ENCODE results near the gene ENTPD6.

The ENTPD6 gene

GRCh38 chr20:25223179-25223661 is 27.7 kb downstream of the ENTPD6 start (continued):
- TF ChIP-seq ZNF37A (tag by site-specific recombination; IDR thresholded peaks at IDR 0.05) (no peak), ZBTB11 (tag by site-specific recombination; conservative IDR thresholded peaks at IDR 0.05; ENCODE audit: low read depth) (no peak), BCL6B (tag by site-specific recombination; IDR thresholded peaks at IDR 0.05) (no peak), ZNF558 (tag by site-specific recombination; IDR thresholded peaks at IDR 0.05) (no peak), ZNF214 (tag by site-specific recombination; IDR thresholded peaks at IDR 0.05; ENCODE audit: borderline replicate concordance) (no peak), ZBTB7A (tag by site-specific recombination; IDR thresholded peaks at IDR 0.05; ENCODE audit: low read depth) (no peak), ZBTB20 (tag by site-specific recombination; IDR thresholded peaks at IDR 0.05) (0 out of 2 replicates have a peak, but pooled peaks have one; percentile 36), GFI1B (tag by site-specific recombination; IDR thresholded peaks at IDR 0.05) (no peak), ZNF626 (tag by site-specific recombination; IDR thresholded peaks at IDR 0.05) (no peak), OSR2 (tag by site-specific recombination; IDR thresholded peaks at IDR 0.05) (peak; percentile 66), FEZF1 (tag by site-specific recombination; IDR thresholded peaks at IDR 0.05) (peak; percentile 76), KLF16 (tag by site-specific recombination; IDR thresholded peaks at IDR 0.05) (no peak), ZNF114 (tag by site-specific recombination; IDR thresholded peaks at IDR 0.05) (no peak), HOXC10 (CRISPR knock-in tag; IDR thresholded peaks at IDR 0.05) (no peak), ZNF146 (tag by site-specific recombination; IDR thresholded peaks at IDR 0.05) (no peak), ZNF580 (tag by site-specific recombination; IDR thresholded peaks at IDR 0.05) (no peak), SCRT1 (tag by site-specific recombination; IDR thresholded peaks at IDR 0.05; ENCODE audit: borderline replicate concordance) (no peak), YY1 (tag by site-specific recombination; IDR thresholded peaks at IDR 0.05) (no peak), ZNF248 (tag by site-specific recombination; IDR thresholded peaks at IDR 0.05) (no peak), REPIN1 (tag by site-specific recombination; IDR thresholded peaks at IDR 0.05; ENCODE audit: low read depth) (no peak), ZNF423 (tag by site-specific recombination; IDR thresholded peaks at IDR 0.05) (no peak), ZBTB8A (tag by site-specific recombination; IDR thresholded peaks at IDR 0.05) (no peak), ZNF776 (tag by site-specific recombination; IDR thresholded peaks at IDR 0.05; ENCODE audit: borderline replicate concordance) (no peak), ZNF658 (tag by site-specific recombination; IDR thresholded peaks at IDR 0.05) (no peak), ZNF24 (tag by site-specific recombination; IDR thresholded peaks at IDR 0.05) (no peak), ZNF692 (tag by site-specific recombination; IDR thresholded peaks at IDR 0.05) (0 out of 2 replicates have a peak, but pooled peaks have one; percentile 24), ZNF596 (tag by site-specific recombination; IDR thresholded peaks at IDR 0.05) (no peak), SP2 (tag by site-specific recombination; IDR thresholded peaks at IDR 0.05) (peak; percentile 20; the same call in 1 of the 2 replicates), KLF10 (tag by site-specific recombination; IDR thresholded peaks at IDR 0.05) (no peak), YY2 (tag by site-specific recombination; IDR thresholded peaks at IDR 0.05) (no peak), PATZ1 (tag by site-specific recombination; IDR thresholded peaks at IDR 0.05) (peak; percentile 41; the same call in 1 of the 2 replicates), ZNF266 (tag by site-specific recombination; IDR thresholded peaks at IDR 0.05; ENCODE audit: low read depth) (no peak), ZNF670 (tag by site-specific recombination; IDR thresholded peaks at IDR 0.05; ENCODE audit: low read depth) (no peak)

Data from HEK293 (cell line).